AG09309 (cell line): ENCODE data around the gene ARHGAP18.

Experiments used
- DNase-seq: peaks from one replicate; pipeline ENCODE4 v3.0.0-alpha.2; 2010; ENCODE audit warnings: low read depth
- H3K4me3 ChIP-seq: 2 replicates; pipeline ENCODE4 v1.5.1; 2011; ENCODE audit warnings: mild to moderate bottlenecking, low read depth, low read length, moderate library complexity; ENCODE audit not compliant: control insufficient read depth
- CTCF ChIP-seq: IDR thresholded peaks from 2 replicates; pipeline ENCODE4 v1.5.1; 2011; ENCODE audit warnings: mild to moderate bottlenecking, low read depth, low read length, inconsistent platforms; ENCODE audit not compliant: insufficient read depth, control insufficient read depth; ENCODE audit errors: missing control alignments

The ARHGAP18 gene

GRCh38 chr6:129536271-129536670 lies 173.7 kb downstream of the ARHGAP18 start:
- no peak overlapping the region for H3K4me3 ChIP-seq
- TF ChIP-seq CTCF, result no peak
- DNase-seq, result no peak

DNA sequence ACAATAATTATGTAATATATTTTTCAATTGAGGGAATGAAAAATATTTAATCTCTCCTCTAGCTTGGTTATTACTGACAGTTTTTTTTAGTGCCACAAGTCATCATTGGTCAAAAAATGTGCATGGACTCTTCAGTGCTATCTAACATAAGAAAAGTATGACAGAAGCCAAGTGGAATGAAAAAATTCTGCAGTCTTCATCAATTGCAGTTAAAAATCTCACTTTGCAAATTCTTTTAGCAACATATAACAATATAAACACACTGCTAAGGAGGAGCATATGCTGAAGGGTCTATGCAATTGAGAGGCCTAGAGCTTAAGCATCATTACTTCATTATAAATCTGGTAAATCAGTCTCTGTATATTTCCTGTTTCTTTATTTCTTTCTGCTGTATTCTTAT lies 175.1 kb downstream of the ARHGAP18 start:
- TF ChIP-seq CTCF, result no peak
- H3K4me3 ChIP-seq, result no peak overlapping the region
- no peak for DNase-seq
